Prostate gland (tissue), 2 donors: ENCODE data around the gene TMED9. TPM values are rescaled to one million over a fixed set of nuclear protein-coding genes. Genes with fewer than 3 reads are reported as not detected.

Experiments used
- DNase-seq: peaks from one replicate; pipeline ENCODE4 v3.0.0-alpha.2; 2019; ENCODE audit warnings: low spot score
- H3K27ac ChIP-seq, 2 donors: fragments of 200-600 bp; sonication (generic); 2 replicates each; pipeline ENCODE4 v1.5.1; 2017 to 2019
- H3K27me3 ChIP-seq: fragments of 200-600 bp; sonication (generic); replicated peaks from 2 replicates; pipeline ENCODE4 v1.5.1; 2019; ENCODE audit not compliant: insufficient read depth
- H3K36me3 ChIP-seq, 2 donors: fragments of 200-600 bp; sonication (generic); 1 replicate in 1 of 2; 2 replicates in 1 of 2; pipeline versions ENCODE4 v1.5.1 to v1.8.1; 2017 to 2019
- H3K4me1 ChIP-seq: fragments of 200-600 bp; sonication (generic); replicated peaks from 2 replicates; pipeline ENCODE4 v1.5.1; 2019
- H3K4me3 ChIP-seq, 2 donors: fragments of 200-600 bp; sonication (generic); 2 replicates each; pipeline ENCODE4 v1.5.1; 2017 to 2019
- H3K9me3 ChIP-seq: fragments of 200-600 bp; sonication (generic); 2 replicates; pipeline ENCODE4 v1.5.1; 2017
- POLR2A ChIP-seq: fragments of 450-650 bp; IDR thresholded peaks from one replicate; pipeline ENCODE4 v1.6.1; 2016; ENCODE audit warnings: antibody characterized with exemption, mild to moderate bottlenecking
- POLR2AphosphoS5 ChIP-seq: sonication (generic); formaldehyde crosslinking; IDR thresholded peaks from one replicate; pipeline ENCODE4 v1.6.1; 2017; ENCODE audit warnings: antibody characterized with exemption
- WGBS: methylation state at CpG from one replicate; pipeline ENCODE4 v1.1.5; 2018; 5-methylcytosine and 5-hydroxymethylcytosine counted together
- intact Hi-C: fragments of 100-400 bp; cut with DNase I; formaldehyde crosslinking; loops from one replicate; pipeline ENCODE4 v1.14.2; 2022
- total RNA-seq, 2 donors: library from RNA; depleted of rRNA; stranded (reverse); fragments of >200 nt; gene quantifications; one replicate each; pipeline ENCODE4 v1.1.0, GENCODE V29; 2016
- TF ChIP-seq, protein P1 (sequence below), 4 experiments: fragments of 200-600 bp in 2 of 4; fragments of 450-650 bp in 2 of 4; sonication (generic) in 2 of 4; IDR thresholded peaks; 1 replicate in 3 of 4; 2 replicates in 1 of 4; pipeline ENCODE4 v1.5.1; 2016 to 2019; ENCODE audit warnings: antibody characterized with exemption in 4 of 4, mild to moderate bottlenecking in 2 of 4, moderate library complexity in 2 of 4

The TMED9 gene
- total RNA-seq, 2 donors from 2014 or later: 136 to 176 TPM

- TF ChIP-seq POLR2A: no peak
- TF ChIP-seq, protein P1, sequence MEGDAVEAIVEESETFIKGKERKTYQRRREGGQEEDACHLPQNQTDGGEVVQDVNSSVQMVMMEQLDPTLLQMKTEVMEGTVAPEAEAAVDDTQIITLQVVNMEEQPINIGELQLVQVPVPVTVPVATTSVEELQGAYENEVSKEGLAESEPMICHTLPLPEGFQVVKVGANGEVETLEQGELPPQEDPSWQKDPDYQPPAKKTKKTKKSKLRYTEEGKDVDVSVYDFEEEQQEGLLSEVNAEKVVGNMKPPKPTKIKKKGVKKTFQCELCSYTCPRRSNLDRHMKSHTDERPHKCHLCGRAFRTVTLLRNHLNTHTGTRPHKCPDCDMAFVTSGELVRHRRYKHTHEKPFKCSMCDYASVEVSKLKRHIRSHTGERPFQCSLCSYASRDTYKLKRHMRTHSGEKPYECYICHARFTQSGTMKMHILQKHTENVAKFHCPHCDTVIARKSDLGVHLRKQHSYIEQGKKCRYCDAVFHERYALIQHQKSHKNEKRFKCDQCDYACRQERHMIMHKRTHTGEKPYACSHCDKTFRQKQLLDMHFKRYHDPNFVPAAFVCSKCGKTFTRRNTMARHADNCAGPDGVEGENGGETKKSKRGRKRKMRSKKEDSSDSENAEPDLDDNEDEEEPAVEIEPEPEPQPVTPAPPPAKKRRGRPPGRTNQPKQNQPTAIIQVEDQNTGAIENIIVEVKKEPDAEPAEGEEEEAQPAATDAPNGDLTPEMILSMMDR (IDR thresholded peaks at IDR 0.05): no peak
- TF ChIP-seq POLR2AphosphoS5: no peak
- Histone ChIP-seq H3K36me3 (no peaks in the 10 kb centered on the region), H3K9me3 (no peaks in the 10 kb centered on the region), H3K4me3 (no peak overlapping the region), H3K27me3 (no peaks in the 10 kb centered on the region), H3K4me1 (peaks cover 2% of the 10 kb centered on the region), H3K27ac (no peak overlapping the region)
- no peak for DNase-seq
- 85% methylated on average over 22 of the region's 22 CpGs for WGBS
- intact Hi-C loops: loop anchor here (10.0 kb wide), 2 partner anchors 458 to 548 kb away; partner anchors contain the start of gene NHP2
Measured at GRCh38 chr5:177606071-177607051, 14.4 kb downstream of the TMED9 start.

DNA sequence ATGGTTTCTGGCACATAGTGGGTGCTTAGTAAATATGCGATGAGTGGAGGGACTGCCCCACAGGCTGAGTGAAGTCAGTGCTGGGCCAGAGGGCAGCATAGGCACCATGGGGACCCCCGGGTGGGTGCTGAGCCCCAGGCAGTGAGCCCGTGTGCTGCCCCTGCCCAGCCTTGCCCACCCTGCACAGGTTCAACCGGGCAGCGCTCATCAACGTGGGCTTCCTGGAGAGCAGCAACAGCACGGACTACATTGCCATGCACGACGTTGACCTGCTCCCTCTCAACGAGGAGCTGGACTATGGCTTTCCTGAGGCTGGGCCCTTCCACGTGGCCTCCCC lies 15.1 kb downstream of the TMED9 start:
- WGBS: 50% methylated on average over 11 of the region's 11 CpGs
- Histone ChIP-seq H3K4me1 (no peaks in the 10 kb centered on the region), H3K27me3 (no peaks in the 10 kb centered on the region), H3K36me3 (no peaks in the 10 kb centered on the region), H3K4me3 (no peak overlapping the region), H3K9me3 (no peaks in the 10 kb centered on the region), H3K27ac (no peak overlapping the region)
- no peak for DNase-seq
- intact Hi-C loops: loop anchor here (10.0 kb wide), 2 partner anchors 458 to 548 kb away; partner anchors contain the start of gene NHP2
- TF ChIP-seq, protein P1 (IDR thresholded peaks at IDR 0.05): no peak
- TF ChIP-seq POLR2A (no peak), POLR2AphosphoS5 (no peak)

GRCh38 chr5:177607452-177608192 lies 15.6 kb downstream of the TMED9 start:
- intact Hi-C loops: loop anchor here (10.0 kb wide), 2 partner anchors 457 to 547 kb away; partner anchors contain the start of gene NHP2
- no peak overlapping the region for H3K27ac ChIP-seq
- no peaks in the 10 kb centered on the region for H3K36me3 ChIP-seq
- H3K4me1 ChIP-seq: no peaks in the 10 kb centered on the region
- no peaks in the 10 kb centered on the region for H3K9me3 ChIP-seq
- TF ChIP-seq, protein P1 (IDR thresholded peaks at IDR 0.05): peak; percentile 61 to 91 (median 80)
- TF ChIP-seq POLR2A: no peak
- TF ChIP-seq POLR2AphosphoS5: peak; percentile 64
- DNase-seq: peak; percentile 79
- H3K4me3 ChIP-seq: no peak overlapping the region
- WGBS: 22% methylated on average over 15 of the region's 15 CpGs
- H3K27me3 ChIP-seq: no peaks in the 10 kb centered on the region

DNA sequence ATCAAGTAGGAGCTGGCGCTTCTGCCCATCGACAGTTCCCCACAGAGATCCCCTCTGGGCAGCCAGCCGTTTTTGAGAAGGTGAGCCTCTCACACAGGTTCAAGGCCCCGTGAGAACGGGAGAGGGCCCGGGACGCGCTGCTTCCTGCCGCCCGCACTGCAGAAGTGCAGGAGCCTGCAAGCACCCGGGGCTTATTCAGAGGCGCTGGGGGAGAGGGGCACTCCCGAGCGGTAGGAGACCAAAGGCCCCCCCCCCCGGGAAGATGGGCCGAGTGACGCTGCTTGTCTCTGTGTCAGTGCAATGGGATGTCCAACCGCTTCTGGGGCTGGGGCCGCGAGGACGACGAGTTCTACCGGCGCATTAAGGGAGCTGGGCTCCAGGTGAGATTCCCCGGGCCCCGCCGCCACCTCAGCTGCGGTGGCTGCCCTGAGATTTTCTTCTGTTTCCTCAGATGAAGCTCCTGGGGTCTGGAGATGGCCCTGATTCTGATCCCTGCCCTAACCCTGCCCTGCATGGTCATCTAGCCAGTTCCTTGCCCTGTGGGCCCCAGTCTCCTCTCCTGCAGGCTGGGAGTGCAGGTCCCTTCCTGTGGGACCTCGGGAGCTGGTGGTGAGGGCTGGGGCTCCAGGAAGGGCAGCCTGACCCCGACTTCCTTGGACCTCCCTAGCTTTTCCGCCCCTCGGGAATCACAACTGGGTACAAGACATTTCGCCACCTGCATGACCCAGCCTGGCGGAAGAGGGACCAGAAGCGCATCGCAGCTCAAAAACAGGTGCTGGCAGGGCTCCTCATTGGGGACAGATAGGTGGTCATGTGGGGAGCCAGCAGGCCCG lies 16.5 kb downstream of the TMED9 start:
- Histone ChIP-seq H3K4me3 (no peak overlapping the region), H3K27me3 (no peaks in the 10 kb centered on the region), H3K27ac (no peak overlapping the region), H3K9me3 (no peaks in the 10 kb centered on the region), H3K36me3 (no peaks in the 10 kb centered on the region), H3K4me1 (no peaks in the 10 kb centered on the region)
- DNase-seq: no peak
- intact Hi-C loops: loop anchor here (10.0 kb wide), 2 partner anchors 456 to 546 kb away; partner anchors contain the start of gene NHP2
- TF ChIP-seq POLR2A: no peak
- TF ChIP-seq POLR2AphosphoS5: no peak
- TF ChIP-seq, protein P1 (IDR thresholded peaks at IDR 0.05): no peak
- 89% methylated on average over 37 of the region's 37 CpGs for WGBS
